Activated B cell treated with CpG ODN at 0.5 μM for 24 hours (primary cell): Measurements from ENCODE around the gene CKS1B. TPM values are rescaled to one million over a fixed set of nuclear protein-coding genes. Genes with fewer than 3 reads are reported as not detected.

Source experiments
- ATAC-seq: fragments of 200-7000 bp; cut with Tn5 transposase; one replicate; pipeline ENCODE4 v1.10.0; 2021; ENCODE audit warnings: low read depth, mild to moderate bottlenecking, moderate library complexity
- CTCF ChIA-PET: fragments of 350-600 bp; sonication (Branson Sonifier 250); formaldehyde crosslinking; loops from one replicate; lab custom pipeline; 2021; ENCODE audit warnings: antibody characterized with exemption; lab: Charles Lee
- POLR2A ChIA-PET: fragments of 350-600 bp; sonication (Branson Sonifier 250); formaldehyde crosslinking; loops from one replicate; lab custom pipeline; 2021; ENCODE audit warnings: antibody characterized with exemption; lab: Charles Lee
- DNase-seq: peaks from one replicate; pipeline ENCODE4 v3.0.0; 2022
- H3K27ac Mint-ChIP-seq: one replicate; pipeline ENCODE4 v1.8.0; 2020; ENCODE audit warnings: mixed read lengths
- H3K27me3 Mint-ChIP-seq: one replicate; pipeline ENCODE4 v1.8.0; 2021; ENCODE audit warnings: mixed read lengths
- H3K36me3 Mint-ChIP-seq: one replicate; pipeline ENCODE4 v1.8.0; 2021; ENCODE audit warnings: low read depth, mixed read lengths
- H3K4me1 Mint-ChIP-seq: one replicate; pipeline ENCODE4 v1.8.0; 2021; ENCODE audit warnings: mixed read lengths
- H3K4me3 Mint-ChIP-seq: one replicate; pipeline ENCODE4 v1.8.0; 2020; ENCODE audit warnings: mild to moderate bottlenecking, mixed read lengths
- H3K9me3 Mint-ChIP-seq: one replicate; pipeline ENCODE4 v1.8.0; 2020; ENCODE audit warnings: mixed read lengths
- CTCF ChIP-seq: fragments of 200-600 bp; IDR thresholded peaks from one replicate; pipeline ENCODE4 v1.8.0; 2022; ENCODE audit warnings: antibody characterized with exemption, mild to moderate bottlenecking
- intact Hi-C: fragments of 100-400 bp; cut with micrococcal nuclease; formaldehyde crosslinking; loops from one replicate; pipeline ENCODE4 v1.15.1; 2024
- total RNA-seq: library from RNA; stranded (reverse); gene quantifications from 2 replicates; pipeline ENCODE4 v1.2.3, GENCODE V29; 2022

The CKS1B gene
- total RNA-seq, 1 donor from 2014 or later, result 25.3 TPM

GRCh38 chr1:154959426-154959780 lies 15.1 kb upstream of the CKS1B start:
- Mint-ChIP-seq H3K36me3 (peaks cover 38% of the 10 kb centered on the region), H3K27ac (no peak overlapping the region), H3K4me1 (peaks cover 67% of the 10 kb centered on the region), H3K9me3 (no peaks in the 10 kb centered on the region), H3K4me3 (peak overlapping the region; percentile 11), H3K27me3 (no peaks in the 10 kb centered on the region)
- DNase-seq (no peak), ATAC-seq (no peak)
- intact Hi-C loops, result loop anchor here (5.0 kb wide), 1 partner anchor 402 kb away; the partner anchor contains the start of gene UBE2Q1
- CTCF ChIA-PET, result interaction anchor here (0.8 kb wide), 1 partner anchor 92 kb away, joined by 3 read pairs; the partner anchor contains the start of gene ADAM15
- no peak for TF ChIP-seq CTCF
- POLR2A ChIA-PET, result interaction anchor here (0.6 to 3.0 kb wide), 3 partner anchors 13 to 102 kb away, joined by 8 to 53 read pairs (median 21); partner anchors contain the start of genes CKS1B, PMVK and SHC1

- intact Hi-C loops, result loop anchor here (1.0 to 2.0 kb wide), 5 partner anchors 14 to 101 kb away; partner anchors contain the start of genes ADAM15 and CKS1B
- Mint-ChIP-seq H3K36me3 (peaks cover 50% of the 10 kb centered on the region), H3K4me1 (peaks cover 55% of the 10 kb centered on the region), H3K27me3 (no peaks in the 10 kb centered on the region), H3K9me3 (no peaks in the 10 kb centered on the region), H3K27ac (peak overlapping the region; percentile 86), H3K4me3 (peak overlapping the region; percentile 87)
- ATAC-seq (no peak), DNase-seq (no peak)
- CTCF ChIA-PET, result interaction anchor here (0.9 to 3.2 kb wide), 12 partner anchors 8 to 124 kb away, joined by 3 to 26 read pairs (median 4); partner anchors contain the start of genes ADAM15, FLAD1, LENEP and PMVK
- no peak for TF ChIP-seq CTCF
- POLR2A ChIA-PET, result interaction anchor here (0.6 to 3.0 kb wide), 13 partner anchors 8 to 124 kb away, joined by 3 to 53 read pairs (median 10); partner anchors contain the start of genes CKS1B, FLAD1, PMVK and SHC1
Observed at GRCh38 chr1:154960446-154961136, 13.9 kb upstream of the CKS1B start.

- CTCF ChIA-PET, result interaction anchor here (0.9 to 3.2 kb wide), 16 partner anchors 9 to 123 kb away, joined by 3 to 26 read pairs (median 4); partner anchors contain the start of genes ADAM15, CKS1B, FLAD1 and LENEP
- peak within 1 kb of the TSS; percentile 87 for H3K4me3 Mint-ChIP-seq
- peak; percentile 88 for ATAC-seq
- no peak for TF ChIP-seq CTCF
- no peaks in the 10 kb centered on the region for H3K9me3 Mint-ChIP-seq
- peaks cover 47% of the 10 kb centered on the region for H3K4me1 Mint-ChIP-seq
- POLR2A ChIA-PET, result interaction anchor here (0.5 to 3.0 kb wide), 14 partner anchors 9 to 602 kb away, joined by 3 to 53 read pairs (median 9); partner anchors contain the start of genes CKS1B, FLAD1, PMVK and SHC1
- intact Hi-C loops, result loop anchor here (1.0 to 2.0 kb wide), 6 partner anchors 13 to 100 kb away; partner anchors contain the start of genes ADAM15 and CKS1B
- peak within 1 kb of the TSS; percentile 86 for H3K27ac Mint-ChIP-seq
- no peaks in the 10 kb centered on the region for H3K27me3 Mint-ChIP-seq
- peak; percentile 85 for DNase-seq
- peaks cover 52% of the 10 kb centered on the region for H3K36me3 Mint-ChIP-seq
Observed at GRCh38 chr1:154961207-154962155, 13.0 kb upstream of the CKS1B start, which contains the start of gene PYGO2. TSS of gene PYGO2 (minus strand) at chr1:154961782. CDS start at chr1:154961576, 206 bp downstream.

- intact Hi-C loops, result loop anchor here (1.0 kb wide), 1 partner anchor 55 kb away; no protein-coding TSS in a partner anchor
- peak; percentile 4 for ATAC-seq
- Mint-ChIP-seq H3K4me1 (peaks cover 41% of the 10 kb centered on the region), H3K36me3 (peaks cover 59% of the 10 kb centered on the region), H3K9me3 (no peaks in the 10 kb centered on the region), H3K27me3 (no peaks in the 10 kb centered on the region), H3K27ac (peak overlapping the region; percentile 86), H3K4me3 (peak overlapping the region; percentile 84)
- no peak for DNase-seq
- POLR2A ChIA-PET, result interaction anchor here (0.6 to 3.0 kb wide), 9 partner anchors 10 to 100 kb away, joined by 3 to 53 read pairs (median 10); partner anchors contain the start of genes CKS1B, FLAD1, PMVK and SHC1
- TF ChIP-seq CTCF, result no peak
- CTCF ChIA-PET, result interaction anchor here (1.1 to 3.2 kb wide), 11 partner anchors 9 to 99 kb away, joined by 3 to 26 read pairs (median 5); partner anchors contain the start of genes CKS1B, FLAD1, PMVK and SHC1
Observed at GRCh38 chr1:154962156-154962749, 12.2 kb upstream of the CKS1B start.
